ENCODE data around the gene CFAP53.
A peak's percentile ranks its signal among the peaks of the same experiment; 100 is the strongest.
"Not testable (repeated sequence)": the region's sequence is repeated elsewhere in the genome, so short reads cannot be mapped to it uniquely, and the experiment has no call there.

CFAP53 gene

DNA sequence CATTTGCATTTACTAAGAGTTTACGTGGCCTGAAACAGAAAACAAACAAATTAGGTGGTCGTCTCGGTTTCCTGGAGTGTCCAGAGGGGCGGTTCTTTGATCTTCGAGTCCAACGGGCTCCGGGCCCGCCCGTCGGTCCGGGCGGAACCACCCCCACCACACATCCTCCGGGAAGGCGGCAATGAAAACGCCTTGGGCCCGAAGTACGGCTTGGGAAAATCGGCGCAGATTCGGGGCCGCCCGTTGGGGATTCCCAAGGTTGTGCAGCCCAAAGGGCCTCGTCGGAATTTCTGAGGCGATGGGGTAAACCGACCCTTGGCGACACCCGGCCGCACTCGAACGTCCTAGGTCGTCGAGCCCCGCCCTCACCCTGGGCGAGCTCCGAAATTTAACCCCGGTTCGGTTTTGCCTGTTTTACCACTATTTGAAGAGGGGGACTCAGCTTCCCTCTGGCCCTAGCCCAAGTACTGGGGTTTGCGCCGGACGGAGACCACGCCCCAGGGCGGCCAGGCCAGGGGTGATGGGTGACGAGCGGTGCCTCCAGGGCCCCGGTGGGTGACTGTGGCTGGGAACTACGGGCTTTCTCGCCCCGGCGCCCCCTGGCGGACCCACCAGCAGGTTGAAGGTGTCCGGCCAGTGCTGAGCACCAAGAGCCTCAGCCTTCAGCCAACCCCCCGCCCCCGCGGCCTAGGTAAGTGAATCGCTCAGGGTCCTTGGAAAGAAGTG, 1.9 kb upstream of the CFAP53 start:
- peak; percentile 79 to 85 for DNase-seq

DNA sequence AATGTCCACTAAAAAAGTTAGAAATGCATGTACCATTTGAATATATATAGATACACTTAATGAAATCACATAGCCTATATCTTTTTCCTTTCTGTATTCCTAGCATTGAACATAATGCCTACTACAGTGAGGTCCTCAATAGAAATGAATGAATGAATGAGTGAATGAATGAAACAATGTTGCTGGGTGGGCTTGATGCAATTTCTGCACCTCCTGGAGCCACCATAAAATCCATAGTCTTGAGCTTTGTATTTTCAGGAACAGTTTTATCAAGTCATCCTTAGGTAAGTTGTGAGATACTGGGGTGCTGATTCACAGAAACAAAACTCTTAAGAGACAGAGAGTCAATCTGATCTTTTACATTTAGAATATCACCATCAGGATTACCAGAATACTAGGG, 3.3 kb downstream of the CFAP53 start:
- no peak for DNase-seq

DNA sequence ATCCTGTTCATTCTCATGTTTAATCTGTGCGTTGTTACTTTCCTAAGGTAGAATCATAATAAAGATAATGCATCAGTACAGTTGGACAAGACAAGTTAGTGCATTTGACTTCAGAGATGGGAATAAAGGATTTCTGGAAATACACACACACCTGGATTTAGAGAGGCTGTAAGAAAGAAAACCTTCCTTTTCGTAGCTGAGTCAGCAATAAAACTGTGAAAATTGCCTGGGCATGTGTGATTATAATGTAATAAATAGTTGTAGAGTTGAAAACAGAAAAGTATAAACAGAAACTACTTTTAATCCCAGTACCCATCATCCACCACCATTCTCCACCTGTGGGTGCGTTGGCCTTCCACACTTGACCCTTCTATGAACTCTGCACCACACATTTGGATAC, 15.4 kb downstream of the CFAP53 start:
- DNase-seq: no peak

DNA sequence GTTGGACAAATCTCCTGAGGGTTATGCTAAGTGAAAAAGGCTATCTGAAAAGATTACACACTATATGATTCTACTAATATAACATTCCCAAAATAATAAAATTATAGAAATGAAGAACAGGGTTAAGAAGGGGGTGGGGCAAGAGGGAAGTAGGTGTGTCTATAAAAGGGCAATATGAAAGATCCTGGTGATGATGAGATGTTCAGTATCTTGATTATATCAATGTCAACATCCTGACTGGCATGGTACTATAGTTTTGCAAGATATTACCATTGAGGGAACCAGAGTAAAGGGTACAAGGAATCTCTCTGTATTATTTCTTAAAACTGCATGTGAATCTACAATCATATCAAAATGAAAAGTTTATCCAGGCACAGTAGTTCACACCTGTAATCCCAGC, 16.7 kb downstream of the CFAP53 start:
- no peak for DNase-seq

DNA sequence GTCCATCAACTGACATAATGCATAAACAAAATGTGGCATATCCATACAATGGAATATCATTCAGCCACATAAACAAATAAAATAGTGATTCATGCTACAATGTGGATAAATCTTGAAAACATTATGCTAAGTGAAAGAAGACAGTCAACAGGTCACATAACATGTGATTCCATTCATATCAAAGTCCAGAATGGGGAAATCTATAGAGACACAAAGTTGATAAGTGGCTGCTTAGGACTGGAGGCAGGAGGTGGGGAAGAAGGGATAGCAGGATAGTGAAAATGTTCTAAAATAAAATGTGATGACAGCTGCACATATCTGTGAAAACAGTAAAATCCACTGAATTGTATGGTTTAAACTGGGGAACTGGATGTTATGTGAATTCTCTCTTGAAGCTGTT, 18.7 kb downstream of the CFAP53 start:
- DNase-seq: no peak

DNA sequence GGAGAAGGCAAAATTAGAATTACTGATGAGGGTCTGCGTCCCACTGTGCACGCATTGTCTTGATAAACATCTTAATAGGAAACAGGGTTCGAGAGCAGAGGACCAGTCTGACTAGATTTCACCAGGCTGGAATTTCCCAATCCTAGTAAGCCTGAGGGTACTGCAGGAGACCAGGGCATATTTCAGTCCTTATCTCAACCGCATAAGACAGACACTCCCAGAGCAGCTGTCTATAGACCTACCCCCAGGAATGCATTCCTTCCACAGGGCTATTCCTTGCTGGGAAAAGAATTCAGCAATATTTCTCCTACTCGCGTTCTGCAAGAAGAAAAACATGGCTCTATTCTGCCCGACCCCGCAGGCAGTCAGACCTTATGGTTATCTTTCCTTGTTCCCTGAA, 24.5 kb downstream of the CFAP53 start:
- DNase-seq: not testable (repeated sequence)

DNA sequence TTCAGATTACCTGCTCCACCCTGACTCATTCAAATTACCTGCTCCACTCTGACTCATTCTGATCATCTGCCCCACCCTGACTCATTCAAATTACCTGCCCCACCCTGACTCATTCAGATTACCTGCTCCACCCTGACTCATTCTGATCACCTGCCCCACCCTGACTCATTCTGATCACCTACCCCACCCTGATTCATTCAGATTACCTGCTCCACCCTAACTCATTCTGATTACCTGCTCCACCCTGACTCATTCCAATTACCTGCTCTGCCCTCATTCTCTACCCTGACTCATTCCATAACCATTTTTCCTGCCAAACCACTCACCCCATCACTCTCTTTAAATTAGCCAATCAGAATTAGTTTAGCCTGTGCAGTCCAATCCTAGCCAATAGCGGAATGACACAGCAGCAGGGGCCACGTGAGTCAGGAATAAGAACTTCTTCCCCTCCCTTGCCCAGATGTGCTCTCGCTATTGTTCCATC, 26.2 kb downstream of the CFAP53 start:
- no peak for DNase-seq

DNA sequence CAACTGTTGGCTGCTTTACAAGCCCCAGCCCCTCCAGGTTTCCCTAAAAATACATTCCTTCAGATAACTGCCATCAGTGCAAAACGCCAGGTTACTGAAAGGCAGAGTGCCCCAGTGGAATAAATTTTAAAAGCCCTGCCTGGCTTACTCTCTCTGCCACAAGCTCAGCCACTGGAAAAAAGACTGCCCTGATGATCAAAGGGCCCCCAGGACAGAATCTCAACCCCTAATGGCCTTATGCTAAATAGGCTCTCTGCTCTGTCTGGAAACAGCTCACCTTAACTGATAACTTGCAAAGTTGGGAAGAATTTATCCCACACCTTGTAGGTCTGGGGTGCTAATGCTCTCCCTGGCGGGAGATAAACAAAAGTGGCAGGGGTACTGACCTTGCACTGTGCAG, 33.9 kb downstream of the CFAP53 start:
- DNase-seq: no peak

DNA sequence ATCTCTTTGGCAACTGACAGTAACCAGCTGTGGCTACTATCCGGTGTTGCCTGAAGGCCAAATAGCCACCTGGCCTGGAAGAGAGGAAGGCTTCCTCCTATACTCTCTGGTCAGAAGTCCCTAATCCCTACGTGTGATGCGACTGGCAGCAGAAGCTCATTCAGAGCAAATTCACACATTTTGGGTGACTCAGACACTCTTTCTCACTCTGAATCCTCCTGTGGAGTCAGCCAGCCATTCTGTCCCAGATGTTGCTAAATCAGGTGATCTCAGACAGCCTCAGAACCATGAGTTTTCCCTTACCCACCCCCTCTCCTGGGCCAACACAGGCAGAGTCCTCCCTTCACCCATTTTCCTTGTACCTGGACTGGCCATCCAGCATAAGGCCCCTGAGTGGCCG, 34.7 kb downstream of the CFAP53 start:
- no peak for DNase-seq

DNA sequence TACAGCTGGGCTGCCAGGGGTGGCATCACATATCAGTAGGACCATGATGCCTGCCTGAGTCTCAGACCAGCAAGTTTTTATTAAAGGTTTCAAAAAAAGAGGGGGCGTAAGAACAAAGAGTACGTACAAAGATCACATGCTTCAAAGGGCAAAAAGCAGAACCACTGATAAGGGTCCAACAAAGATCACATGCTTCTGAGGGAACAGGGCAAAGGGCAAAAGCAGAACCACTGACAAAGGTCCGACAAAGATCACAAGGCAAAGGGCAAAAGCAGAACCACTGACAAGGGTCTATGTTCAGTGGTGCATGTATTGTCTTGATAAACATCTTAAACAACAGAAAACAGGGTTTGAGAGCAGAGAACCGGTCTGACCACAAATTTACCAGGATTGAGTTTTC, 46.0 kb downstream of the CFAP53 start:
- not testable (repeated sequence) for DNase-seq

DNA sequence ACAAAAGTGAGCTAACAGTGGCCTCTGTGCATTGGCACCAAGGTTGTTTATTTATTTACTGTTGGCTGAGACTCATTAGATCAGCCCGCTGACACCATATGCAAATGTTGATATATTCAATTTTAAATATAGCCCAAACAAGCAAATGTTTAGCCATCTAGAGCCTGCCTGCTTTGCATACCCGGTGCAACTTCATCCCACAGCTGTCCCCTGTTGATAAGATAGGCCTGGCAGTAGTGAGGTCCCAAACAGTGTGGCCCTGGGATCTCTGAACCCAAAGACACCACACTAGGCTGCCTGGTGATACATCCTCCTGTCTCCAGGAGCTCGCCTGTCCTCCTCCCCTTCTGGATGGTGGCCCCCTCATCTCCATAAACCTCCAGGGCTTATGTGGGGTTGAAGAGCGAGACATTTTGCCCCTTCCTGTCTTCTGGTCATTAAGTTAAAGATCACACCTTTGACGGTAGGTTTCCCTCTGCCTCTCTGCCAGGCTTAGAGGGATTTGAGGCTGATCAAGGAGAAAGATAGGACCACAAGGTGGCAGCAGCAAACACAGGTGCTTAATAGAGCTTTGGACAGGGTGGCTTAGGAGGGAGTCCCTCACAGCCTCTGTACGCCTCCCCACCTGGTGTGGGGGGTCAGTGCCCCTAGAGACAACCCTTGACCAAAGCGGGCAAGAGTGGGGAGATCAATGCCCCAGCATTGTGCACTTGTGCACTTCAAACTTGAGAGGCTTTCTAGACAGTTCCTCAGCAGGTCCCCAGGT, 47.7 kb downstream of the CFAP53 start:
- DNase-seq: peak; percentile 30 to 39

DNA sequence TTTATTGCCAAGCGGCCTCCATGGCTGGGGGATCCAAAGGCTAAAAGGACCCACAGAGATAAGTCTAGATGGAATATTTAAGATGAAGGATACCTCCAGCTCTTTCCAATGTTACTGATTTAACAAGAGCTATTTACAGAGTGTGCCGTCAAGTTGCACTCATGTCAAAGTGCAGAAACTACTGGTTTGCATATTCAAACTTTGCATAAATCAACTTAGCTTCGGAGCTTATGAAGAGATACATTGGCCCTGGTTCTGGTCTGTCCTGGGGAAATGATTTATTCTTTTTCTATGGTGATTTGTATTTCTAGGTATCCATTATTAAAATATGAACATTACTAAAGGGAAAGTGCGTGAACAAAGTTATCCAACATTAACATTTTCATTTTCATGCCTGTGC, 57.0 kb downstream of the CFAP53 start:
- no peak for DNase-seq

DNA sequence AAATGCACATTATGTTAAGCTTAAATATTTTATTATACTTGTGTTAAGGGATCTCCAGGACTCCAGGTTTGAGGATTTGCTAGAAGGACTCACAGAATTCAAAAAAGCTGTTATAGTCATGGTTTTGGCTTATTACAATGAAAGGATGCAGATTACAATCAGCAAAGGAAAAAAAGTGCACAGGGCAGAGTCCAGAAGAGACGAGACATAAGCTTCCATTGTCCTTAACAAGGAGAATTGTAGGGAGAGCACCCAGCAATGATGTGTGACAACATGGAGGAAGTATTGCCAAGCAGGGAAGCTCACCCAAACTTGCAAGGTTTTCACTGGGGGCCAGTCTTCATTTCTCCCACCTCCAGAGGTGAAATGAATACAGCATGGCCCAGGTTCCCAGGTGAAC, 58.6 kb downstream of the CFAP53 start:
- no peak for DNase-seq

DNA sequence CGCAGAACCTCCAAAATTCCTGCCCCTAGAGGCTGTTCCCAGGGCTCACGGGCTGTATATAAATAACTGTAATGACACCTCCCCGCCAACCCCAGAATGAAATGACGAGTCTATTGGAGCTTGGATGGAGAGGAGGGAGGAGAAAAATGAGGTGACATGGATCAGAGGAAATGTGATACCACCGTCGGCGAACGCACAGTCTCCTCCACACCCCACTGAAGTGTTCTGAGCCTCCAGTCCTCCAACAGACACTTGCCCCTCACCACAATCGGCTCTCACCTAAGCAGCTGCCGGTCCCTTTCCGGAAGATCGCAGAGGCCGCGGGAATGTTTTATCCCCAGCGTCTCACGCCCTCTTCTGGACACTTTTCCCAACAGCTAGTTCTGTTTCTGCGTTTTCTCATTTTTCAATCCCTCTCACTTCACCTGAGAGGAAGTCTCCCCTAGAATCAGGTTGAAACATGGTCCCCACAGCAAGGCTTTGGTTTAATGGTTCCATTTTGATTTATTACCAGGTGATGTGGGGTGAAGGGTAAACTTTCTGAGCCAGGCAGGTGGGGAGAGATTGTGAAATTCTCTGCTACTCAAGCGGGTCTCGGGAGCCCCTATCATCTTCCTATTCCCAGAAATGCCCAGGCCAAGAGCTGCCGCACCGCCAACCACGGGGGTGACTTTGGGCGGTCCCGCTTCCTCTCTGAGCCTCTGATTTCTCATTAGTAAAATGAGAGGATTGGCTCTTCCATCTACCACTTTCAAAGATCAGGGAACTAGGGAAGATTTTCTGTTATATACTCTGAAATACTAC, 62.3 kb downstream of the CFAP53 start:
- DNase-seq: peak in 1 of 2 donors; percentile 8

DNA sequence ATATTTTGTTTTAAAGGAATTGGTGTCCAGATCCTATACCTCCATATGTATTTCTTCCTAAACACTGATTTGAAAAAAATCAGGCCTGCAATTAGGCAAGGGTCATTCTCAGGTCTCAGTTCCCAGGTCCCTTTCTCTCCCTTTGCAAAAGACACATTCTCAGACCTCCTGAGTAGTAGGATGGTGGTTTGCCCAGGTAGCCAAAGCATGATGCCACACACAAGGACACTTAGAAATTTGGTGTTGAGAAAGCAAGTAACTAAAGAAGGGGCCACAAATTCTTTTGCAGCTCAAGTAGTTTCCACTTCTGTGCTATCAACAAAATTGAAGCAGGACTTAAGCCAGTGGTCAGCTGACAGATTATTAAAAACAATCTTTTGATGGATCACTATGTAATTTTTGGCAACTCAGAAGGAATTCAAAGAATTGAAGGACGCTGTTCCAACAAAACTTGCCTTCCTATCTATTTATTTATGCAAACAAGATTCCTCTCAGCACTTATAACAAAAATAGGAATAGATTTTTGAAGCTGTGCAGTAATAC, 64.7 kb downstream of the CFAP53 start:
- DNase-seq: no peak

DNA sequence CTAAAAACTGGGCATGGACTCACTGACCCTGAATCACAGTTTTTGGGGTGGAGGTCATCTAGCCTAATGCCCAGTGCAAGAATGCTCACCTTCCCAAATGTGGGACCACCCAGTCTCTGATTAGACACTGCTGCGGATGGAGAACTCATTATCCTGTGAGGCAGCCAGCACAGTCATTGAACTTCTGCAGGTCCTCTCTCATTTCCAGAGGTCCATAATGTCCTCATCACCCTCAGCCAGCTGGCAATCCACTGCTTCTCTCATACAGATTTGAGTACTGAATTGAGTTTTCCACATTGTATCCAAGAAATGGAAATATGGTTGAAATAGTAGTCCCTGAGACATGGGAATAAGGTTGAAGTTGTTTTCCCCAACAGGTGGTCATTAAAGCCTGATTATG, 66.4 kb downstream of the CFAP53 start:
- DNase-seq: no peak

DNA sequence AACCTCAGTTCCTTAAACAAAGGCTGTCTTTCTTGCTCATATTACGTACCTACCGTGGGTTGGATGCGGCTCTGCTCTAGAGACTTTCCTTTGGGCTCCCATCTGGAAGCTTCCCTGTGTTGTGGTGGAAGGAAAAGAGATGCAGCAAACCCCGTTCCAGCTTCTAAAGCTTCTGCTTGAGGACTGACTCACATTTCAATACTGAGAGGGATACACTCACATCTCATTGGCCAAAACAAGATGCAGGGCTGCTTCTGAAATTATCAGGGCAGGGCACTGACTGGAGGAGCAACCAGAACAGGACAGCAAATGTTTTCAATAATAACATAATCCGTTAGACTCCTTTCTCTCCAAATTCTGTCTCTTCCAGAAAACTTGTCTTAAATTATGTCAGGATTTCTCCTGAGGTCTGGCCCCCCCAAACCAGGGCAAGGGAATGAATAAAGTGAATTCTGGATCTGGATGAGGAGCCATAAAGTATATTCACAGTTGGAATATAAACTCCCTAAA, 66.9 kb downstream of the CFAP53 start:
- no peak for DNase-seq

DNA sequence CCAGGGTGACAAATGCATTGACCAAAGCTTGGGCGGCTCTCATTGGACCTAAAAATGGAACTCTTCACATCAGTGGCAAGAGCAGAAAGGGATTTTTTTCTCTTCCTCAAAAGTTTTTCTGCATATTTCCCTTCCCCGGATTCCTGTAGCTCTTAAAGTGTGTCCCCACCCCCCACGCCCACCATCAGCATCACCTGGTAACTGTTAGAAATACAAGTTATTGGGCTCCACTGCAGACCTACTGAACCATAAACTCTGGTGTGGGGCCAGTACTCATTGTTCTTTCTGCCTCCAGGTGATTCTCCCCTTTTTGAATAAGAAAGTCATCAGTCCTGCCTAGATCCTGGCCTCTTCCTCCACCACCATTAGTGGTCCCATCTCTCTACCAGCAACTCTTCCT, 70.0 kb downstream of the CFAP53 start:
- DNase-seq: no peak

DNA sequence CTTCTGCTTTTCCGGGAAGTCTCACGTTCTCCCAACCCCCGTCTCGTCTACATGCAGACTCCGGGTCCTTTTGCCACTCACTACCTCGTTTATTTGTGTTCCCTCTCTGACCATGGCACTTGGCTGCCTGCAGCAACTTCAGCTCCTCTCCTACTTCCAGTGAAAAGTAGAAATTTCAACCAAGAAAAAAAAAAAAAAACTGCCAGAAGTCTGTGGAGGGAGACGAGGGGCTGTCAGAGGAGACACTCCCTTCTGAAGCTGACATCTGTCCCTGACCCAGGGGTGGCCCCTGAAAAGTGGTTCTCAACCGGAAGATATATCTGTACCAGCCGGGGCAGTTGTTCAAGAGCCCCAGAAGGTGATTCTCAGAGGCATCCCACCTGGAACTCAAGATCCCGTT, 70.6 kb downstream of the CFAP53 start:
- no peak for DNase-seq

DNA sequence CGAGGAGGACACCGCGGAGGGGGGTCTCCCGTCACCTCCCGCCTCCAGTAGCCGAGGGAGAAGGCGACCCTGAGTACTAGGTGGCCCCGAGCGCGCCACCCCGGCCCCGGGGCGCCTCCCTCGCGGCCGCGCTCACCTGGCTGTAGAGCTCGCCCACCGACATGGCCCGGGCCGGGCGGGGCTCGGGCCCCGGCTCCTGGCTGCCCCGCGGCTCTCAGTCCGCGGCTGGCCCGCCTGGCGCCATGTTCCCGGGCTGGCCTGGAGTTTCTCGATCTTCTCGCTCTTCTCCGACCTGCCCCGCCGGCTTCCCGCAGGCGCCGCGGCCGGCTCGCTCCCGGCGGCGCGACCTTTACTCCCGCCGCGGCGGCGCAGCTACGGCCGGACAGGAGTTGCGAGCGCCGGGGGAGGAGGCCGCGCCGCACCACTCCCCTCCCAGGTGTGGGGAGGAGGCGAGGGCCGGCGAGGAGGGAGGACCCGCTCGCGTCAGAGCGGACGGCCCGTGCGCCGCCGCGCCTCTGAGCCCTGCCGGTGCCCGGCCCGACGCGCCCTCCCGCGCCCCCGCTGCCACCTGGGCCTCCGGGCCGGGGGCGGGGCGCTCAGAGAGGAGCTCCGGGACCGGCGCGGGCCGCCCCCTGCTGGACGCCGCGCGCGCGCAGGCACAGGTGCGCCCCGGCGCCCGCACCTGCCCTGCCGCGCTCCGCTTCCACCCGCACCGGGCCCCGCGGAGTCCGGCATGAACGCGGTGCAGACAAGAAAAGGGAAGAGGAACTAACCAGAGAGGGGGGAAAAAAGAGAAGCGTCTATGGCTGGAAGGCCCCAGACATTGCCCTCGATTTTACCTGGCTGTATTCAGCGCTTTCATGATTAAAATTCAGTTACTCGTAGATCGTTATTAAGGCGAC, 71.4 kb downstream of the CFAP53 start, which contains the start of gene MYO5B:
Gene MYO5B, minus strand, starts transcription at position 517 of the 902 bp plus-strand sequence. Its CDS starts 354 bp downstream, at position 163.
- DNase-seq: peak; percentile 29 to 40

DNA sequence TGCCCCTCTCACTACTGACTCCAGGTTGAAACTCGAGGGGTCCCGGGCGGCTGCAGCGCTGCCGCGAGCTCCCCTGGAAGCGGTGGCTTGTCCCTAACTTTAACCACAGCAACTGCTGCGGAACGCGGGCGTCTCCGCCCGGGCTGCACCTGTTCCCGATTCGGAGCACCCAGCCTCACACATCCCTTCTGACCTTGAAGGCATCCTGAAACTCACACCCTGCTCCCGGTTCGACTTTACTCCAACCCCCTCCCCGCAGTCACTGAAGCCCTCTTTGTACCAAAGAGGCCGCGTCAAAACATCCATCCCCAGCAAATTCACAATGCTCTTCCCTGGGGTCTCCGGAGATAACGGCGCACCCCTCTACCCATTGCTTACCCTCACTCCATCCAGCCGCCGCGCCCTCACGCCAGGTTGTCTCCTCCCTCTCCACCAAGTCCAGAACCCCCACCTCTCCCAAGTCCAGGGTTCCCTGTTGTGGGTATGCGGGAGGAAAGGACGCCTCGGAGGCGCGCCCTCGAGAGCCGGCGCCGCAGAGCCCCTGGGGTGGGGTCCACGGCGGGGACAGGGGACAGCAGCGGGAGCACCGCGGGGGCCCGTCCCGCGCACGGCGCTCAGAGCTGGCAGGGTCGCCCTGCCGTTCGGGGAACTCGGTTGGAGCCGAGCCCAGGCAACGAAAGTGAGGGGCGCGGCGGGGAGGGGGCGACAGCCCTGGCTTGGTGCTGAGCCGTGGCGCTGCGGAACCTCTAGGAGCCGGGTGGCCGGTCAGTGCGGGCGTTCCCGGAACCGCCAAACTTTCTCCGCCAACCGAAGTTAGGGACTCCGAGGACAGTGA, 72.3 kb downstream of the CFAP53 start:
- no peak for DNase-seq
